ENCODE data around the gene CCDC167. TPM values are rescaled to one million over a fixed set of nuclear protein-coding genes. Genes with fewer than 3 reads are reported as not detected.

The CCDC167 gene
- total RNA-seq, 1 donor from 2014 or later, result 38.3 TPM

DNA sequence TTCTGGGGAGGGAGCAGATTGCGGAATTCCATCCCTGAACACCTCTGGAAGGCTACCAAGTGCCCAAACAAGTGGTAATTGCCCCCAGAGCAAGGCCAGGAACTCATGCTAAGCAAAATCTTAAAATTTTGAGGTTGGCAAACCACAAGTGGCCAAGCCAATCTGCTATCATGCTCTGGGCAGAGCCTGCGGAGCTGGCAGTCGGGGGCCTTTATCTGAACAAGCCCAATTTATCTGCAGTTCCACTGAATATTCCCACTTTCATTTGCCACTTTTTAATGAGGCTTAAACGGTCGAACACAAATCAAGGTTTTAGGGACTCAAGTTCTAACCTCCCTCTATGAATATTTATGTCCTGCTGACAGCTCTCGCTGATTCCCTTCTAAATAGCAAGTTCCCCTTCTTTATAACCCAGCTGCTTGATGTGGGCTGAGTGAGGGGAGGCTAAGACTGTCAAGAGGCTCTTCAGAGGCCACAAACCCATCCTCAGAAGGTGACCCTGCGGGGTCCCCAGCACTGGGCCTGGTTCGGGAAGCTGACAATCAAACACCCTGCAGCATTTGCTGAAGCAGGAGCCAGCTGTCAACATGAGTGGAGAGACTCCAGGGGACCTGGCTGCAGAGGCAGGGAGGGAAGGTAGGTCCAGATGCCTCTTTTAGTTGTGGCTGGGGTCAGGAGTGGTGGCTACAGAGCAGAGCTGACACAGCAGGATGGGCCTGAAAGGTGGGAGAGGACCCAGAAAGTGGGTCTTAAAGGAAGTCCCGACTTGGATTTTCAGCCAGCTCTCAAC lies 11.9 kb downstream of the CCDC167 start:
- Mint-ChIP-seq H3K27me3 (no peaks in the 10 kb centered on the region), H3K4me1 (ENCODE audit: unreplicated experiment) (peaks cover 28% of the 10 kb centered on the region), H3K4me3 (no peak overlapping the region), H3K27ac (no peak overlapping the region), H3K36me3 (peaks cover 10% of the 10 kb centered on the region), H3K9me3 (no peaks in the 10 kb centered on the region)
- TF ChIP-seq, protein P1, sequence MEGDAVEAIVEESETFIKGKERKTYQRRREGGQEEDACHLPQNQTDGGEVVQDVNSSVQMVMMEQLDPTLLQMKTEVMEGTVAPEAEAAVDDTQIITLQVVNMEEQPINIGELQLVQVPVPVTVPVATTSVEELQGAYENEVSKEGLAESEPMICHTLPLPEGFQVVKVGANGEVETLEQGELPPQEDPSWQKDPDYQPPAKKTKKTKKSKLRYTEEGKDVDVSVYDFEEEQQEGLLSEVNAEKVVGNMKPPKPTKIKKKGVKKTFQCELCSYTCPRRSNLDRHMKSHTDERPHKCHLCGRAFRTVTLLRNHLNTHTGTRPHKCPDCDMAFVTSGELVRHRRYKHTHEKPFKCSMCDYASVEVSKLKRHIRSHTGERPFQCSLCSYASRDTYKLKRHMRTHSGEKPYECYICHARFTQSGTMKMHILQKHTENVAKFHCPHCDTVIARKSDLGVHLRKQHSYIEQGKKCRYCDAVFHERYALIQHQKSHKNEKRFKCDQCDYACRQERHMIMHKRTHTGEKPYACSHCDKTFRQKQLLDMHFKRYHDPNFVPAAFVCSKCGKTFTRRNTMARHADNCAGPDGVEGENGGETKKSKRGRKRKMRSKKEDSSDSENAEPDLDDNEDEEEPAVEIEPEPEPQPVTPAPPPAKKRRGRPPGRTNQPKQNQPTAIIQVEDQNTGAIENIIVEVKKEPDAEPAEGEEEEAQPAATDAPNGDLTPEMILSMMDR (conservative IDR thresholded peaks at IDR 0.05), result no peak
- DNase-seq (ENCODE audit: extremely low spot score, unreplicated experiment), result no peak

DNA sequence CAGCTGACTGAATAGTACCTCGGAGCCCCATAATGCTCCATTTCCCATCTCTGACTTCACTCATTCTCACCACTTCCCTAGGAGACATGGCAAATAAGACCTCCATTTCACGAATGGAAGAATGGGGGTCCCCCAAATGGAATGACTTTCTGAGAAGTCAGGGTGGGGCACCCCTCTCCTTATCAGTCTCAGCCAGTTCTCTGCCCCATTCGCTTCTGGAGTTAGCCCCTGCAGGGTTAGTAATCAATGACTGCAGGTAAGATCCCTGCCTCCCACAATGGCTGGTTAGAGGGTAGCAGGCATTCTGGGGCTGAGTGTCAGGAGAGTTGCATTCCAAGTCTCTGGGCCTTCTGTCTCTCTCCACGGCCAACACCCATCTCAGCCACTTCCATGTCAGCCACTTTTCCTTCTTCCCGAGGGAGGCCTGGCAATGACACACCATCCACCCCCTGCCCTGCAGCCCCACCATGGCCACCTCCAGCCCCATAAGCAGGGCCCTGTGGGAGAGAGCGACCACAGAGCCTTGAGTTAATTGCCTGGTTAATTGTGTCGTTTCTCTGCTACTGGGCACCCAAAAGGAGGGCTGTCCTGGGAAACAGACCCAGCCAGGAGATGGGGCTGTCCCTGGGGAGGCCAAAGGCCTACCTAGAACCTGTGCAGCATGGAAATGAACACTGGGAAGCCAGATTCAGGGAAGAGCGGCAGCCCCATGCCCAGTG lies 13.4 kb downstream of the CCDC167 start:
- H3K36me3 Mint-ChIP-seq, result peaks cover 13% of the 10 kb centered on the region
- TF ChIP-seq, protein P1 (conservative IDR thresholded peaks at IDR 0.05), result no peak
- H3K4me1 Mint-ChIP-seq (ENCODE audit: unreplicated experiment), result peaks cover 34% of the 10 kb centered on the region
- DNase-seq (ENCODE audit: extremely low spot score, unreplicated experiment), result no peak
- no peaks in the 10 kb centered on the region for H3K27me3 Mint-ChIP-seq
- H3K27ac Mint-ChIP-seq, result no peak overlapping the region
- no peaks in the 10 kb centered on the region for H3K9me3 Mint-ChIP-seq
- H3K4me3 Mint-ChIP-seq, result no peak overlapping the region

DNA sequence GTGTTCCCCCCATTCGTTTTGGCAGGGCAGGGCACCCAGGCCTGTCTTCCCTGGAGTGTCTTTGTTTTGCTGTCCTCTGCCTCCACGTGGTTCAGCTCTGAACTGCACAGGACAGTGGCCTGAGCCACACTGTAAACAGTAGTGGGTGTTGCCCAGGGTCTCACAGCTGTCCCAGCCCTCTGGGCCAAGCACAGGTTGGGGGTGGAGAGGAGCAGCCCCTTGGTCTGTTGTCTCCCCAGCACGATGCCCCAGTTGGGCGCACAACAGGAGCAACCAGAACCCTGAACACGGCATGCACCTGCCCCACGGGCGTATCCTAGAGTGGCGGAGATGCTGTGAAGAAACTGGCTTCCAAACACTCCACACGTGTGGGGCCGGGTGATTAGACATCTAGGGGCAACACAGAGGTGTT lies 14.4 kb downstream of the CCDC167 start:
- no peak for DNase-seq (ENCODE audit: extremely low spot score, unreplicated experiment)
- Mint-ChIP-seq H3K36me3 (peaks cover 13% of the 10 kb centered on the region), H3K9me3 (no peaks in the 10 kb centered on the region), H3K4me3 (no peak overlapping the region), H3K27ac (no peak overlapping the region), H3K27me3 (no peaks in the 10 kb centered on the region), H3K4me1 (ENCODE audit: unreplicated experiment) (peaks cover 36% of the 10 kb centered on the region)
- TF ChIP-seq, protein P1 (conservative IDR thresholded peaks at IDR 0.05), result peak; percentile 67

DNA sequence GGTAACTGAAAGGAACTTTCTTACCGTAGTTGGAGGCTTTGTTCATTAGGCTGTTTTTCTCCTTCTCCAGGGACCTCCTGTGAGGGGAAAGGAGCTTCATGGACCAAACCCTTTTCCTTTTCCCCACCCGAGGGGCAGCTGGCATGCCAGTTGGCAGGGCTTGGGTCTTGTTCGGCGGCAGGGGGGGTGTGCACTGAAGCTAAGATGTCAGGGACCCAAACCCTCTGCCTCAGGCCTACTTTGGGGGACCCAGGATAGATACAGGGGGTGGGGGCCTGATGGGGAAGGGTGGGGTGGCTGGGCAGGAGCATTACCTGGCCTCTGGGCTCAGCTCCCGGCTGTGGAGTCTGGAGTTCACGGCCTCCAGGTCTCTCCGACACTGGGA lies 14.9 kb downstream of the CCDC167 start:
- no peak overlapping the region for H3K27ac Mint-ChIP-seq
- H3K4me3 Mint-ChIP-seq, result no peak overlapping the region
- no peaks in the 10 kb centered on the region for H3K9me3 Mint-ChIP-seq
- DNase-seq (ENCODE audit: extremely low spot score, unreplicated experiment), result no peak
- H3K27me3 Mint-ChIP-seq, result no peaks in the 10 kb centered on the region
- TF ChIP-seq, protein P1 (conservative IDR thresholded peaks at IDR 0.05), result no peak
- H3K36me3 Mint-ChIP-seq, result peaks cover 13% of the 10 kb centered on the region
- peaks cover 31% of the 10 kb centered on the region for H3K4me1 Mint-ChIP-seq (ENCODE audit: unreplicated experiment)

DNA sequence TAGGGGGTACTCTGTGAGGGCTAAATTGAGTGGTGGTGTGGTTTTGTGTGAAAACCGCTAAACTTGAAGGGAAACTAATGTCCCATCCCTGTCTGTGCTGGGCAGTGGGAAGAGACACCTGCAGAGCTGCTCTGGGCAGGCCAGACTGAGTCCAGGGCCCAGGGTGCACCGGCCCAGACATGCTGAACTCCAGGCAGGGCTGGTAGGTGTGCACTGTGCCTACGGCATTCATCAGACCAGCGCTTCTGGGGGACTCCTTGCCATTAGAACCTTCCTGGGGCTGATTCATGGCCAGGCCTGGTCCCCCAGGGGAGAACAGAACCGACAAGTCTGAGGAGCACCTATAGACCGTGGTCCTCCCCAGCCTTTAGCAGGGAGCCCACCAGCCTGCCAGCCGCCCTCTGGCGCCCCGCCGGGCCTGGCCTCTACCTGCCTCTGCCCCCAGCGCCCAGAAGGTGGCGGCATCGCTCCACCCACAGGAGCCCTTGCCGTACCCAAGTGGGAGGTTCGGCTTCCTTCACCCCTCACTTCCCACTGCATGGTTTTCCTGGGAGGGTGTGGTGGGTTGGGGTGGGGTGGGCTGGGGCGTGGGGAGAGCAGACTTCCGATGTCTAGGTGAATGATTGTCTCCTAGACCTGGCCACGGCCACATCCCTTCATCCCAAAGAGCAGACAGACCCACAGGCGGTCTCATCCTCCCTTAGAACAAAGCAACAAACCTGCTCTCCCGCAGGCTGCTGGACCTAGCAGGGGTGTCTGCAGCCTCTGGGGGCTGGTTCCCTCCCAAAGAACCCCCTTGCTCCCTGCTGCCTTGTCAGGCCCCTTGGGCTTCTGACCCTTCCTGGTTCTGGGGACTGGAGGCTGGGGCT lies 15.5 kb downstream of the CCDC167 start:
- DNase-seq (ENCODE audit: extremely low spot score, unreplicated experiment), result peak; percentile 84
- Mint-ChIP-seq H3K27ac (no peak overlapping the region), H3K36me3 (peaks cover 13% of the 10 kb centered on the region), H3K4me1 (ENCODE audit: unreplicated experiment) (peaks cover 27% of the 10 kb centered on the region), H3K4me3 (no peak overlapping the region), H3K27me3 (no peaks in the 10 kb centered on the region), H3K9me3 (no peaks in the 10 kb centered on the region)
- TF ChIP-seq, protein P1 (conservative IDR thresholded peaks at IDR 0.05), result peak; percentile 86

Data from type B pancreatic cell (in vitro differentiated cells).